NCI-H748 (cell line): ENCODE data around the gene COPE.
"Not testable (repeated sequence)": the region's sequence is repeated elsewhere in the genome, so short reads cannot be mapped to it uniquely, and the experiment has no call there.

Experiments
- DNase-seq: peaks from one replicate; lab custom pipeline; 2025; ENCODE audit not compliant: unreplicated experiment; lab: John Stamatoyannopoulos, UW

Gene COPE

GRCh38 chr19:18940769-18941627 lies 21.8 kb upstream of the COPE start, which contains the start of gene HOMER3:
TSS of gene HOMER3 (minus strand) at chr19:18941217. CDS start at chr19:18938982, 2,235 bp downstream.
- DNase-seq = peak; percentile 51

DNA sequence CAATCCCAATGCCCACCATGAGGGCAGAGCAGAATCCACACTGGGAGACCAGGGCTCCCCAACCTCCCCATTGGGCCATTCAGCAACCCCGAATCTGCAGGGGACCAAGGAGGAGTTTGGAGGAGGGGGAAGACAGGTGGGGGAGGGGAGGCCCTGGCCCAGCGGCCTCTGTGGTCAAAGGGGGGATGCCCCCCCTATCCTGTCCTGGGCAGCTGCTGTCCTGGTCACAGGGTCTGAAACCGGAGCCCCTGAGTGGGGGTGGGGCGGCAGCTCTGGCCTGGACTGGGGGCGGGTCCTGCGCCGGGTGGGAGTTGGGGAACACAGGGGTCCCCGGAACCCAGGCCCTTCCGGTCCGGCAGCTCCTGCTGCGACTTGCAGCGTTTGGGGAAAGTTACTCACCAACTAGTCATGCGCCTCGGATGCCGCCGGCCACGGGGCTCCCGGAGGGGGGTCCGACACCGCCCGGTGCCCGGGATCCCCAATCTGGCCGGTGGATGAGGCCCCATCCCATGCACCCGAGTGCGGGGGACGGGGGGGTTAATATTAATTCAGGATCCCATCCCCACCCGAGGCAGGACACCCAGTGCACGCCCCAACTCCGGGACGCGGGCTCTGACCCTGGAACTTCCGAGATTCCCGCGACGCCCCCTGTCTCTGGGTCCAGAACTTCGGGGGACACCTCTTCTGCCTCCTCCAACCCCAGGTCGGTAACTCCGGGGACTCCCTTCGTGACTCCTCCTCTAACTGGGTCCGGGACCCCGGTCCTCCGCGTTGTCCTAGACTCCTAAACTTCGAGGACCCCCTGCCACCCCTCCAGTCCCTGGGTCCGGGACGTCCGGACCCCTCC lies 21.0 kb upstream of the COPE start:
- DNase-seq = no peak

DNA sequence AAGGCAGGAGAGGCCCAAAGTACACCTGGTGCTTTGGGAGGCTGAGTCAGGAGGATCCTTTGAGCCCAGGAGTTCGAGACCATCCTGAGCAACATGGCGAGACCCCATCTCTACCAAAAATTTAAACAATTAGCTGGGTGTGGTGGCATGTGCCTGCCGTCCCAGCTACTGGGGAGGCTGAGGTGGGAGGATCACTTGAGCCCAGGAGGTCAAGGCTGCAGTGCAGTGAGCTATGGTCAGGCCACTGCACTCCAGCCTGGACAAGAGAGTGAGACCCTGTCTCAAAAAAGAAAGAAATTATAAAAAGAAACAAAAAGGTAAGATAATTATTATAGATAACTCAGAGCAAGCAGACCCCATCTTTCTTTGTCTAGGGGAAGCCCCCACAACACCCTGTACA lies 20.0 kb upstream of the COPE start:
- no peak for DNase-seq

DNA sequence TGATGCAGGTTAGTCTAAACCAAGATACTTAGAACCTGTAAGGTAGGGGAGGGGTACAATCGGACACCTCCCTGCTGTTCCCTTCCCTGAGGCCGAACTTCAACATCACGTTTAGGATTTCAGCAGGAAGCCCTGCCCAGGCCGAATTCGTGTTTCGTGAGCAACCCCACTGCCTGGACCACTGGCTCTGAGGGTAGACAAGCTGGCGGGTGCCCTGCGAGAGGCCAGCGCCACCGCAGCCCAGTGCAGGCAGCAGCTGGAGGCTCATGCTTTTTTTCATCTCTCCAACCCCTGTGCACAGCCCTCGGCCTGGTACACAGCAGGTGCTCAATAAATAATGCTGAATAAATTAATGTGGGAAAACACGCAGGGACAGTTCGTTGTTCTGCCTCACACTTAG lies 14.1 kb upstream of the COPE start:
- DNase-seq = no peak

GRCh38 chr19:18932216-18932841 lies 13.1 kb upstream of the COPE start:
- DNase-seq = peak; percentile 72

DNA sequence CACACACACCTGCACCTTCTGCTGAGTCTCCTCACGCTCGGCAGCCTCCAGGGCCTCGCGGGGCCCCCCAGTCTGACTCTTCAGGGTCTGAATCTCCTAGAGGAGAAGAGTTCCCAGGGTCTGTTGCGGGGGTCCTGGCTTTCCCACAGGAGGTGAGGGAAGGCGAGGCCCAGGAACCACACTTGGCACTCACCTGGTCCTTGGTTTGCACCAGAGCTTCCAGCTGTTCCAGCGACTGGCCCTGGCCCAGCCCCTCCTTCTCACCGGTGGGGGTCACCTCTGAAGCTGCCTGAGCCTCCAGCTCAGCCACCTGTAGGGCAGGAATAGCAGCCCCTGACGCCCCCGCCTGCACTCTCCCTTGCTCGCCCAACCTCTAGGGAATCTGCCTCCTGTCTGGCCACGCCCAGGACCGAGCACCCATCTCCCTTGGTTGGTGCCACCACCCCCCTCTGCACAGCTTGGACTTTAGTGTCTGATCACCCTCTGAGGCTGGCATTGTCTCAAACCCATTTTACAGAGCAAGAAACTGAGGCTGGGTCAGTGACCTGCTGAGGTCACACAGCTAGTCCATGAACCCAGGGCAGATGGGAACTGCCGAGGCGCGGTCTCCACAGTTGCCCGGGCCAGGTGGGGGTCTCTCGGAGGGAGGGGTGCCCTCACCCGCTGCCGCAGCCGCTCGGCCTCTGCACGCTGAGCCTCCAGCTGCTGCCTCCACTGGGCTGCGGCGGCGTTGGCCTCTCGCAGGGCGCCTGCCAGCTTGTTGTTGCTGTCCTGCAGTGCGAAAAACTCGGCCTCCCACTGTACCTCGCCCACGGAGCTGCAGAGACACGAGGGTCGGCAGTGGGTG lies 12.4 kb upstream of the COPE start:
- no peak for DNase-seq

GRCh38 chr19:18929311-18929710 lies 10.1 kb upstream of the COPE start:
- no peak for DNase-seq

- no peak for DNase-seq
Observed at GRCh38 chr19:18928018-18928805, 9.0 kb upstream of the COPE start.

DNA sequence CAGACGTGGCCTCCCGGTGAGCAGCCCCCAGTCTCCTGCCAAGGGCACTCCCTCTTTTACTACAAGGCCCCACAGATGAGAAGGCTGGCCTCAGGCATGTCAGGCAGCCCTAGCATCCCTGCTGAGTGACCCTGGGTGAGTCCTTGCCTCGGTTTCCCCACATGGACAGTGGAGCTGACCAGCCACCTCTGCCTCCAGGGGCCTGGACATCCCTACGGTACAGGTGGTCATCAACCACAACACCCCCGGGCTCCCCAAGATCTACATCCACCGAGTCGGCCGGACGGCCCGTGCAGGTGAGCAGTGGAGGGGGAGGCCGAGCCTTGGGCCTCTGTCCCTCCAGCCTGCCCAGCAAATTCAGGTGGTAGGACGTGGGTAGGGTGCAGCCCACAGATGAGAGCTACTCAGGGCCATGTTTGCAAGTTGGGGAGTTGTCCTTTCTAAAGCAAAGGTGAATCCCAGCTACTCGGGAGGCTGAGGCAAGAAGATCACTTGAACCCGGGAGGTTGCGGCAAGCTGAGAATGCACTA lies 5.6 kb upstream of the COPE start:
- no peak for DNase-seq

DNA sequence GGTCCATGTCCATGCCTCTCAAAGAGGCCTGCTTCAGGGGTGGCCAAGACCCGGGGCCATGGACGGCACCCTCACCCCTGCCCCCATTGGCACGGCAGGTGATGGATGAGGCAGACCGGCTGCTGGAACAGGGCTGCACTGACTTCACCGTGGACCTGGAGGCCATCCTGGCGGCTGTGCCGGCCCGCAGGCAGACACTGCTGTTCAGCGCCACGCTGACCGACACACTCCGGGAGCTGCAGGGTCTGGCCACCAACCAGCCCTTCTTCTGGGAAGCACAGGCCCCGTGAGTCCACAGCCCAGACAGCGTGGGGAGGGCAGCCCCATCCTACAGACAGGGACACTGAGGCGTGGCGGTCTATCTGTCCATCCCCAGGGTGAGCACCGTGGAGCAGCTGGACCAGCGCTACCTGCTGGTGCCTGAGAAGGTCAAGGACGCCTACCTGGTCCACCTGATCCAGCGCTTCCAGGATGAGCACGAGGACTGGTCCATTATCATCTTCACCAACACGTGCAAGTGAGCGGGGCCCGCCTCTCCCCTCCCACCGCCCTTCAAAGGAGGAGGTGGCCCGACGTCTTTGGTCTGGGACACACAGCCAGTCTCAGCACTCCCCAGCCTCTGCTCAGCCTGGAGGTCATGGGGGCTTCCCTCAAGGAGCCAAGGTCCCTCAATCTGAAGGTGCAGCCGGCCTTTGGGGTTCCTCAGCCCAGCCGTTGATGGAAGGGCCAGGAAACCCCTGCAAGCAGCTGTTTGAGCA lies 3.2 kb upstream of the COPE start:
- no peak for DNase-seq

DNA sequence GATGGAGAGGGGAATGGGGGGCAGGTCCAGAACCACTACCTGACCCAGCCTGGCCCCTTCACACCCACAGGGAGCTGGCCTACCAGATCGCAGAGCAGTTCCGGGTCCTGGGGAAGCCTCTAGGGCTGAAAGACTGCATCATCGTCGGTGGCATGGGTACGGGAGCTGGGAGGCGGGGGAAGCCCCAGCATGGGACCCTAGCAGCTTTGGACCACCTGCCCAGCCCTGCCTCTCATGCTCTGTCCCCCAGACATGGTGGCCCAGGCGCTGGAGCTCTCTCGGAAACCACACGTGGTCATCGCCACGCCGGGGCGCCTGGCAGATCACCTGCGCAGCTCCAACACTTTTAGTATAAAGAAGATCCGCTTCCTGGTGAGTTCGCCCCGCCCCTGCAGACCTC lies 2.4 kb upstream of the COPE start:
- DNase-seq = no peak

- no peak for DNase-seq
Observed at GRCh38 chr19:18920400-18920799, 1.2 kb upstream of the COPE start.

DNA sequence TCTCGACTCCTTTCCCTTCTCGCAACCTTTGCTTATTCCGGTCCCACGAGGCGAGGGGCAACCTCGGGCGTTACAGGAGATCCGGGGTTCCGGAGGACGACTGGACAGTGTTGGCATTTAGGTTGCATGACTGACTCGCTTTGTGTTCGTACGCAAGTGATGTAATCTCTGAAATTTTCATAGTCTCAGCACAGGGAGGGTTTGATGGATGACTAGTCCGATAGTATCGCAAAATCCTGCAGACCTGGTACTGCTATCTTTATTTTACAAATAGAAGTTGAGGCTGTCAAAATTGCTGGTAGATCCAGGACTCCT lies 670 bp upstream of the COPE start:
- DNase-seq = no peak

- DNase-seq = not testable (repeated sequence)
Observed at GRCh38 chr19:18917593-18917992, 1.6 kb downstream of the COPE start.

- peak; percentile 20 for DNase-seq
Observed at GRCh38 chr19:18915639-18916038, 3.5 kb downstream of the COPE start.

- no peak for DNase-seq
Observed at GRCh38 chr19:18913466-18913865, 5.7 kb downstream of the COPE start.

DNA sequence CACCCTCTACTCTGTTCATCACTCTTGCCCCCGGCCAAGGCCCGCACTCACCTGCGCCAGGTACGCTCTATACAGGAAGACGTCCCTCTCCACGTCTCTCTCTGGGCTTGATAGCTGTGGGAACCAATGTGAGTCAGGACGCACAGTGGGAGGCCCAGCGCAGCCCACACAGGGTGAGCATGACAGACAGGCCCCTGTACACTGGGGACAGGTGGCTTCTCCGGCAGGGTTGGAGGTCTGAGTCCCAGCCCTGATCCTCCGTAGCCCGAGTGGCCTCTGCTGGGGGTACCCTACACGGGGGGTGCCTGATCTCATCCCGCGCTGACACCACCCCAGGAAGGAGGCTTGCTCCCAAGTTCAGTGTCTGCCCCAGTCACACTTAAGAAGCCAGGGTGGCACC lies 6.3 kb downstream of the COPE start:
- DNase-seq = no peak

GRCh38 chr19:18910801-18911436 lies 8.3 kb downstream of the COPE start:
- no peak for DNase-seq

DNA sequence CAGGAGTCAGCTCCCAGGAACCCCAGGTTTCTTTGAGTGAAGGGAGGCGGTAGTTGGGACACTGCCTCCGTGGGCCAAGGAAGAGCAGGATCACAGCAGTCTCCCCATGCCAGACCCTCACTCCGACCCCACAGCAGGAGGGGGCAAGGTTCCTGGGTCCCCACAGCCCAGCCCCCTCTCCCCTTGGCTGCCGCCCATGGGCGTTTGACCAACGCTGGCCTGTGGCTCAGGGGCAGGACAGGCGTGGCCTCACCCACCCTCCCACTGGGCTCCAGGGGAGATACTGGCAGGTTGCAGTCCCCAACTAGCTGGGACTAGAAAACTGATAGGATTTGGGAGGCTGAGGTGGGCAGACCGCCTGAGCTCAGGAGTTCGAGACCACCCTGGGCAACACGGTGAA lies 9.2 kb downstream of the COPE start:
- DNase-seq = no peak
